NT2/D1 (cell line): ENCODE measurements around the gene AOPEP.

Source experiments
- YY1 ChIP-seq: IDR thresholded peaks from 2 replicates; pipeline ENCODE4 v1.6.1; 2011; ENCODE audit not compliant: insufficient read length, insufficient read depth
- ZNF274 ChIP-seq: IDR thresholded peaks from 2 replicates; pipeline ENCODE4 v1.6.1; 2011; ENCODE audit warnings: mild to moderate bottlenecking, low read depth, low read length

DNA sequence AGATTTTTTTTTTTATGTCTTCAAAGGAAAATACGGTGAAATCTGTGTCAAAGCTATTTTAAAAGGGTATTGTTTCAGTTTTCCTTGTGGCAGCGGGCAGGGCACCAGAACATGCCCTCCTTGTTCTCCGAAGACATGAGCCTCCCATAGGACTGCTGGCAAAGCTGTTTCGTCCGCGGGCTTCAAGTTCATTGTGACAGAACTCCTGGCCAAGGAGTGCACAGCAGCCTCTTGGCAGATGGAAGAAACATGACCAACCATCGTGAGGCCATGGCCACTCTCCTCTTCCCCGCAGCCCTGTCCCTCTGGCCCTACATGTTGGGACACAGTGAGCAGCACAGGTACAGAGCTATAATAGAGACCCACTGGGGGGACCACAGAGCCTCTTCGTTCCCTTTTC is 99.5 kb downstream of the AOPEP start:
- no peak for TF ChIP-seq ZNF274
- TF ChIP-seq YY1 = no peak
